Measurements from ENCODE around the gene PEMT.

PEMT gene

DNA sequence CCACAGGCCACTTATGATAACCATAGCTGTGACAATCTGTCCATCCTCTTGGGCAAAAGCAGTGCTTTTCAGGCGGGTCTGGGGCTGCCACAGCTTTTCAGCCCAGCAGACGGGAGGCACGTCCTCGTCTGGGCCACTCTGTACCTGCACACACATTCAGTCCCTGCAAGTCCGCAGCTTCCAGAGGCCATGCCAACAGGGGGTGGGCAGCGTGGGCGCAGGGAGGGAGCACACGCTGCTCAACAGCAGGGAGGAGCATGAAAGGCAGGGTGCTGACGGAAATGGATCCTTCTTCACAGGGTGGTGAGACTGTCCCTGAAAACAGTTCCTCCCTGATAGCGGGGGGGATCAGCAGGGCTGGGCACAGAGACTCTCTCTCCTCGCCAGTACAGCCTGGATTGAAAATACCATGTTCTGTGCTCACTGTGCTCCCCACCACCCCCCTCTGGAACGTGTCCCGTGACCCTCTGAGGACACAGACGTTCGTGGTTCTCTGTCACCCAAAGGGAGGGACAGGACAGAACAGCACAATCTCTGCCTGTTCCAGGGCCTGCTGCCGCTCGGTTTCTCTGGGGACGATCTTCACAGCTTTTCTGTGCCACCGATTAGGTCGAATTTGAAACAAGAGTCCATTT, 41.7 kb downstream of the PEMT start:
- DNase-seq = no peak

DNA sequence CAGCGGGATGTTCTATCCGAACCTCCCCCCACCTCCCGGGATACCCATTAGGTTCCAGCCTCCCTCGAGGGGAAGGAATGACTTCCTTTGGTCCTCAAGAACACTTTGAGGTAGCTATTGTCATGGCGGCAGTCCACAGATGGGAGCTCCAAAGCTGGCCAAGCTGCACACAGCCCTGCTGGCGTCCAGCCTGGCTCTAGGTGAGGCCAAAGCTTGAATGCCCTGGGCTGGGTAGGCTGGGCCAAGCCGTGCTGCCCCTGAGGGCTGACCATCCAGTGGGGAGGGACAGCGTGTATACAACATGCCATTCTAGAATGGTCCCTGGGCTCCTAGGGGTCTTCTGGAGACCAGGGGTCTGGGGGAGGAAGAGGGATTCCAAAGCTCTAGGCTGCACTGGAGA, 43.5 kb downstream of the PEMT start:
- DNase-seq = no peak

DNA sequence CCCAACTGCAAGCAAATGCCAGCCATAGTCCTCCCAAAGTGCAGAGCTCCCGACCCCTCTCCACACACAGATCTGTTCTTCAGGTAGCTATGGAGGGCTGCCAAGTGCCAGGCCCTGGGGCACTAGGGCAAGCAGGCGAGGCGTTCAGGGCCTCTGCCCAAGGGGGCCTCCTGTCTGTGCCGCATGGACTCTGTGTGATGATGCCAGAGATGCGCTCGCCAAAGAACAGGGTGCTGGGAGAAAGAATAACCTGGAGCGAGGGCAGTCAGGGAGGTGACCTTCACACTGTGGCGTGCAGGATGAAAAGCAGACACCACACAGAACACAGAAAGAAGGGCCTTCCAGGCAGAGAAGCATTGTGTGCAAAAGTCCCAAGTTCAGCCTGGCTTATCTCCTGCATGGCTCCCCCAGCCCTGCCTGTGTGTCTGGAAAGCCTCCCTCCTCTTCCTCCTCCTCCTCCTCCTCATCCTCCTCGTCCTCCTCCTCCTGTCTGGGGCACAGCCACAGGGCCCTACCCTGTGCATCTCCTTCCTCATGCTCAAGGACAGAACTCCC, 44.2 kb downstream of the PEMT start:
- no peak for DNase-seq

DNA sequence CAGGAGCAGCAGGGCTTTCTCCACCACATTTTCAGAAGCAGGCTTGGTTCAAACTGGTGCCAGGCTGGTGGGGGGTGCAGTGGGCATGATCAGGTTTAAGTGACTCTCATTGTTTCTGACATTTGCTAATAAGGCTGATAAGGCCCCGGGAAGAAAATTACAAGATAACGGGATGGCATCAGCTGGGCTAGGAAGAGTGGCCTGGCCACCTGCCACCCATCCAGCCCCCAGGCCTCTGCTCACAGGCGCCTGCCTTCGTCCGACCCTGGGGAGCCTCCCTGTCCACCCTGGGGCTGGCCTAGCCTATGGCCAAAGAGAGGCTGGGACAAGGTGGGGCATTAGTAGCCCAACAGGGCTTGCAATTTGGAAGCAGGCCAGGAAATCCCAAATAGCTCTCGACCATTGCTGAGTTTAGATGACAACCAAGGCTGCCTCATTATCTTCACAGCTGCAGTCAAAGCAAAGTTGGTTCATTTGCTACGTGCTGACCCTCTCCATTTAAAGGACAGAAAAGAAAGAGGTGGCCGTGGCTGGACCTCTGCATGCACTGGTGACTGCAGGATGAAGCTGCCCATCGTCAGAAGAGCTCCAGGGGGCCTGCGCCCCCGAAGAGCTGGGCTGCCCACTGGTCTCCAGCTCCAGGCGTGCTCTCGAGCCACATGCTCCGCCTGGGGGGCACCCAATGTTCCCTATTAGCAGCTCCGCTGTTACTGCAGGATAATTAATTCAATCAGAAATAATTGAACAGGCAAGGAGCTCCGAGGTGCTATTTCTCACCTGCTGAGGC, 44.9 kb downstream of the PEMT start:
- DNase-seq = no peak

DNA sequence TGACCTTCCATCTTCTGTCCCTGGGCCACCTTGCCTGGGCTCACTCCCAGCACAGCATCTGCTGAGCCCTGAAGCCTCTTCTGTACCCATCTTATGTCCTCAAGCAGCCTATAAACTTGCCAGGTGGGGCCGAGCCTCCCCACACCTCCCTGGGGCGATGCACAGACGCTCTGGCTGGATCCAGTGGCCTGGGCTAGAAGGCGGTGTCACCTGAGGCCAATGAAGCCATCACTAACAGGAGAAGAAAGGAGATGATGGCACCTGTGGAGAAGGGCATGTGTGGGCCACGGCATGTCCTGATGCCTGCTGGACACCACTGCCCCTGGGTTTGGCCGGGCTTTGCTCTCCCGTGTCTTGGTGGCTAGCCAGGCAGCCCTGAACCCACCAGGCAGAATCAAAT, 45.5 kb downstream of the PEMT start:
- no peak for DNase-seq

DNA sequence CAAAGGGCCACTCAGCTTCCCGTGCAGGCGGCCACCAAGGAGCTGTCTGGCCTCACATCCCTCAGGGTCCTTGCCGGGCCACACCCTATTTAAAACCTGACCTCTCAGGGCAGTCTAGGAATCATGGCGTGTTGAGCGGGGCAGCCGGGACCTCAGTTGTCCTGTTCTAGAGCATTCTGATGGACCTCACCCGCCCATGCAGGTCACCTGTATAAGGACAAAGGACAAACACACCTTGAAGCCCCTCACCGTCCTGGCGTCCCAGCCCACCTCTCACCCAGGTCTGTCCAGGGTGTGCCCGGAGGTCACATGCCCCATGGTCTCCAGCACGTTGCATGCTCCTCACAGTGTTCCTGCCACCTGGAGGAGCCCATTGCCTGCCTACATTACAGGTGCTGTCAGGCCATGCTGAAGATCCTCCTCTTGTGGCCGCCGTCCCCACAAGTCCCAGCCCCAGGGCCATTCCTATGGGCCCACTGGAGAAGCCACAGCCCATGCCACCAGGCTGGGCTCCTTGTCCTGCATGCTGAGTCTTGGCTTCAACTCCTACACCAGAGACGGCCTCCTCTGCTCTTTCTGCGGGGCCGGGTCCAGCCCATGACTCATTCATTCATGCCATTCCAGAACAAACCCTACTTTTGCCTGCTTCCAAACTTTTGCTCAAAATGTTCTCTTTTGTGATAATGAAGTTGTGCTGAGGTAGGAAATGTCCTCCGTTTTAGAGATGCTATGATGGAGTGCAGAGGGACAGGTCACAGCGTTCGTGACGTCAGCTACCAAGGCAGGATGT, 46.3 kb downstream of the PEMT start:
- no peak for DNase-seq

DNA sequence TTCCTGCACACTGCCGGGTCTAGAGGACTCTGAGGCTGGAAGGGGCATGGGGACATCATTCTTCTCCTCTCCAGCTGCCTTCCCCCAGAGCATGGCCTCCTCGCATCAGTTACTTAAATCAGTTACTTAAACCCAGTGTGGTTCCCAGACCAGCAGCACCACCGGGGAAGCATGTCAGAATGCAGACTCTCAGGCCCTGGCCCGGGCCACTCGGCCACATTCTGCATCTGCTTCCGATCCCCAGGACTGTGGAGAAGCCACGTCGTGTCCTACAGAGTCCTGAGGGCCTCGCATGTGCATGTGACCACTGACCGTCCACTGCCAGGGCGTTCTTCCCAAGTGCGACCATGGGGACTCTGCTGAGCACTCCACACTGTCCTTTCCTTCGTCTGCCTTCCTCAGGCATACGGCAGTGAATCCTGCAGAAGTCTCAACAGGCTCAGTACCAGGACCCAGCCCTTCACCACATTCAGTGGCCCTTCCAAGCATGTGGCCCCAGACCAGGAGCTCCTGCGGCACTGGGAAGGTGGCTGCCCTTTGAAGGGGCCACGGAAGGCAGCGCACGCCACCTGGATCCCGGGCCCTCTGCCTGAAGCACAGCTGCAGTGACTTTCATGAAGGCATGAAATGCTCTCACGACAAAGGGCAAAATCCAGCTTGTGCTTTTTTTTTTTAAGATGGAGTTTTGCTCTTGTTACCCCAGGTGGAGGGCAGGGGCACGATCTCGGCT, 48.4 kb downstream of the PEMT start:
- DNase-seq = no peak

DNA sequence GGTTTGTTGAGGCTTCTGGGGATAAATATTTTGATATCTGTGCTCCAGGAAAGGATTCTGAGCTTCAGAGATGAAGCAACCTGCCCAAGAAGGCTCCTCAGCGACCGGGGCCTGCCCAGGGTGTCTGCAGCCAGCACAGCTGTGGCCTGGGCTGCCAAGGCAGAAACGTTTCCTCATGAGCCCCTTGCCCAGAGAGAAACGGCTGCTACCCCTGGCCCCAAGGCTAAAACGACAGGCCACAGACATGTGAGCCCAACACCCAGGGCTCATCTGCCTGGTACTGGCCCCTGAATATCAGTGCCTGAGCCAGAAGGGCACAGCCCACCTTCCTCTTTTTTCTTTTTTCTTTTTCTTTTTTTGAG, 49.9 kb downstream of the PEMT start:
- no peak for DNase-seq

DNA sequence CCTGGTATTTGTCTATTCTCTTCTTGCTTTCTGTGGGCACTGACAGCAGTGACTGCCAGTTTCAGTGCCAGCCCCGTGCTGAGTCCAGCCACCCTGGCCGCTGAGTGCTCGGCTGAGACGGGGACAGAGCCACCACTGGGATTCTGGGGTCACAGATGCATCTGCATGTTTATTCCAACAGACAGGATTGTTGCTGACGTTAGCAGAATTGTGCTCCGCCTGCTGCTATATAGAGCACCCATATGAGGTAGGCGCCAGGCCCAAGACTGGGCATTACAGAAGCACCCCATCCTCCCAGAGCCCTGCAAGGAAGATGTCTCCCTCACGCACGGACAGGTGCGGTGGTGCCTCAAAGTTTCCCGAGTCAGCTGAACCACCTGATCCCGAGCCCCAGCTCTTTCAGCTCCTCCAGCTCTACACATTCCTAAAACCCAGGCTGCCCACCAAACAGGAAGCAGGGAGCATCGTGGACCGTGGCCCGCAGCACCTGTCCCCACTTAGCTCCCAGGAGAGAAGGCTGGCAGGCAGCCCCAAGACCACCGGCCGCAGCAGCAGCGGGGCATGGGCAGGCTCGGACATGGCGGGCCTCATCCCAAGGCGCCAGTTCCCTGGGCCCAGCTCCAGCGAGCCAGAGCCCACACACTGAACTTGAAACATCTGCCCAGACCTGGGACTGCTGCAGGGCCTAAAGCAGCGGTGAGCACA, 50.4 kb downstream of the PEMT start:
- DNase-seq = no peak

DNA sequence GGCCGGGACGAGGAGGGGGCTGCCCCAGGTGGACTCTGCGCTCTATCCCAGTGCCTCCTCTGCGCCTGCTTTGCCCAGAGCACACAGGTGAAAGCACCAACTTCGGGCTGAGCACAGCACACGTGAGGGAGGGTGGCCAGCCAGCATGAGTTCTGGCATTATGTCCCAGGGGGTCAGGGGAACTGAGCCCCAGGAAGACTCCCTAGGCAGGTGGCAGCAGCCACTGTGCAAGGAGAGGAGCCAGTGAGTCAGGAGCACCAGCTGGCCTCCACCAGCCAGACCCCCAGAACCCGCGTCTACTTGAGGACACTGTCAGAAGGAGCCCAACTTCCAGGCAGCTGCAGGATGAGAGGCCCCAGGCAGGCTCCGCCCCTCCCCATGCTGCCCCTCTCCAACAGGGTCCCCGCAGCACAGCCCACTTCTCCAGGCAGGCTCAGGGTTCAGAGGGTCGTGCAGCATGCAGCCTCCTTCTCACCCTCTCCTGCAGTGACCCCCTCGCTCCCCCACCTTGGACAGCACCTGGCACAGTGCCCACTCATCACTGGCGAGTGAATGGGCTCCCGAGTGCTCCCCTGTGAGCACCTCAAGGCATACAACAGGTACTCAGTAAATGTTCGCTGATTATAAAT, 51.1 kb downstream of the PEMT start:
- DNase-seq = no peak

DNA sequence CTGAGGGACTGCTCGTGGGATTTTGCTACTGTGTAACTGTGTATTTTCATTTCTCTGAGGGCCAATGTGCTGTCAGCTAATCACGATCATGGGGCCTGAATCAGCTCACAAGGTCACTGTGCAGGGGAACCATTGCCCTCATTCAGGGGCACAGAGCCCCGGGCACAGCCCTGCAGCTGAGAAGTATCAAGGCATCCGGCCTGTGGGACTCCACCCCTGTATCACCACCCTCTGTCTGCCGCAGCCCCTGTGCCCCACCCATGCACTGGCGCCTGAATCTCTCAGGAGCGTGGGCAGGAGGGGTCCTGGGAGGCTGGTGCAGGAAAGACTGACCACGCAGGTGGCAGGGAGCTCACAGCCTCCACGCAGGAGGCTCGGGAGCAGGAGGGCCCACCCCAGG, 51.9 kb downstream of the PEMT start:
- DNase-seq = no peak

DNA sequence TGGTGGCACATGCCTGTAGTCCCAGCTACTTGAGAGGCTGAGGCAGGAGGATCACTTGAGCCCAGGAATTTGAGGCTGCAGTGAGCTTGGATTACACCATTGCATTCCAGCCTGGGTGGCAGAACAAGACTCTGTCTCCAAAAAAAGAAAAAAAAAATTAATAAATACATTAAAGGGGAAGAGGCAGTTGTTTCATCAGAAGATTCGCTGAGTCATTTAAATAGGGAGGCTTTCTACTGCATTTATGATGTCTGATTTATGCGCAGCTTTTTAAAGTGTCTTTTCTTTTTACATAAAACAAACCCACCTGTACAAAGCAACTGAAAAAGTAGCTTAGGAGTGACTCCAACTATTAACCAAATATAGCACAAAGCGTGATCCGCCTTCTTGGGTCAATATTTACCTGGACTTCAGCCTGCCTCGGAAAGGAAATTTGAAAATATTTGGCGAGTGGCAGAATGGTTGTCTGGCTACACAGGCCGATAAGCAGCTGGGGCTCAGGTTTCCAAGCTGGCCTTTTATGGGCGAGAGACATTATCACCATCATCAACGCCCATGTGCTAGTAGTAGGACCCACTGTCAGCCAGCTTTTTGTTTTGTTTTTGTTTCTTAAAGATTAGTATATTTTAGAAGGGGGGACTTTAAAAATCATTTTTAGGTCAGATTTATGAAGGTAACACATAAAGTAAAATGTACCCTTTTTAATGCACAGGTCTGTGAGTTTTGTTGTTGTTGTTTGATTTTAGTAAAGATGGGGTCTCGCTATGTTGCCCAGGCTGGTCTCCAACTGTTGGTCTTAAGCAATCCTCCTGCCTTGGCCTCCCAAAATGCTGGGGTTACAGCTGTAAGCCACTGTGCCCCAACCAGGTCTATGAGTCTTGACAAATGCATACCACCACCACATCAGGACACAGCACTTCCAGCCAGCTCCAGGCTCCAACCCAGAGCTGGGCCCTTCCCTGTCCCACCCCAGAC, 52.8 kb downstream of the PEMT start:
- no peak for DNase-seq

DNA sequence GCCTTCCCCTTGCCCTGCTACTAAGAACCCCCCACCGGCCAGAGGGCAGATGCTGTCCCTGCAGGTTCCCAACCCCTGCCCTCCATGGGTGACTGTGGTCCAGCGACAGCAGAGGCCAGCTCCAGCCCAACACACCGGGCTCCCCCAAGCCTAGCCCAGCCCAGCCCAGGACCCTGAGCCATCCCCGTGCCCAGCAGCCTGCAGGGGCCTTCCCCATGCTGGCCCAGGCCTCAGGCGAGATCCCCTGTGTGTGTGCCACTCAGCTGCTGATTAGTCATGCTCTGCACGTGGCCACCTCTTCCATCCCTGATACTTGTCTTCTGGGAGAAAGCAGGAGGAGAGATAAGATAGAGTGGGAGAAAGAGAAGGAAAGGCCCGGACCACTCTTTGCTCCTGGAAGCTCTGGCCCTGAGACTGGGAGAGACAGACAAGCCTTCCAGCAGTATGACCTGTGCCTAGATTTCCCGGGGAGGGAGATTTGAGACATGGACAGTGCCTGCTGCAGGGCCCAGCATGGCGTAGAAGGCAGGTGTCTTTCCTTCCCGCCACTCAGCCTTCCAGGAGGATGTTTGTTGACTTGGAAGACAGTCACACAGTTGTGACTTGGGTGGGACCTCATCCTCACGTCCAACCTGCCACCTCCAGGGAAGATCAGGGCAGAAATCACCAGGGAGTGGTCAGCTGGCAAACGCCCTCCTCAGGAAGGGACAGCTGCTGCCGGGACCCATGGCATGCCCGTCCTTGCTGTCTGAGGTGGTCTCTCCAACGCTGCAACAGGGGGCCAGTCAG, 54.0 kb downstream of the PEMT start:
- no peak for DNase-seq

DNA sequence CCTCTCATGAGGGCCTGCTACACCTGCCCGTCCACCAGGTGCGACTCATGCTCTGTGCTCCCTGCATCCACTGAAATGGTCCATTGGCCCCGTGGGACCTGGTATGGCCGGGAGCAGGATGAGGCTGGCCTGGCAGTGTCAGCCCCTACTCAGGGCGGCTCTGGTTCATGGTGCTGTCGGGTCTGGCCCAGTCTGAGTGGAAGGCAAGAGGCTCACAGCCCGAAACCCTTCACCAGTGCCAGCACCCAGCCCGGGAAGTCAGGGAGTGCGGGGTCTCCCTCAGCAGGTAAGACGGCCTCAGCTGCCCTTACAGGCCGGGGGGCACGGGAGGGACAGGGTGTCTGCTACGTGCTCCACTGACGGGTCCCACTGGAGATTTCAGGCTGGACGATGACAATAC, 54.8 kb downstream of the PEMT start:
- no peak for DNase-seq

DNA sequence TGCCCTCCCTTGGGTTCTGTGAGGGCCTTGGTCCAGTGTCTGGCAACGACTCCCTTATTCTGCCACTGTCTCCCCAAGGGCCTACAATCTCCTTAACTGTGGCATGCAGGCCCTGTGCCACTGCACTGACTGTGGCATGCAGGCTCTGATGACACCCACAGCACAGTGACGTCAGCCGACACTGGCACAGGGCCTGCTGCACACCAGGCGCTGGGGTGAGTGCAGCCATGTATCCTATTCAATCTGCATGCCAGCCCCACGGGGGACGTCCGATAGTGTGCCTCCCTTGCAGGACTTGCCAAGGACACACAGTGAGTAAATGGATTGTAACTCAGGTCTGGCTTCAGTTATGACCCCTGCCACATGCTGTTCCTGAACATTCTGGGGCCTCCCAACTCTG, 55.6 kb downstream of the PEMT start:
- no peak for DNase-seq

DNA sequence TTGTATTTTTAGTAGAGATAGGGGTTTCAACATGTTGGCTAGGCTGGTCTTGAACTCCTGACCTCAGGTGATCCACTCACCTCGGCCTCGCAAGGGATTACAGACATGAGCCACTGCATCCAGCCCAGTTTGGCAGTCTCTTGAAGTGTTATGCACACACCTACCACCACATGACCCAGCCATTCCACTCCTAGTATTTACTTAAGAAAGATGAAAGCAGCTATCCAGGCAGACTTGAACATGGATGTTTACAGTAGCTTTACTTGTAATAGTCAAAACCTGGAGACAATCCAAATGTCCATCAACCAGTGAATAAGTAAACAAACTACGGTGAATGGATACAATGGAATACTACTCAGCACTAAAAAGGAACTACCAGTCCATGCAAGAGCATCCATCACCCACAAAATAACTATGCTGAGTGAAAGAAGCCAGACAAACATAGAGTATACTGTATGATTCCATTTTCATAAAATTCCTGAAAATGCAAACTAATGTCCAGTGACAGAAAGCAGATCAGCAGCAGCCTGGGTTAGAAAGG, 57.5 kb downstream of the PEMT start:
- DNase-seq = no peak

DNA sequence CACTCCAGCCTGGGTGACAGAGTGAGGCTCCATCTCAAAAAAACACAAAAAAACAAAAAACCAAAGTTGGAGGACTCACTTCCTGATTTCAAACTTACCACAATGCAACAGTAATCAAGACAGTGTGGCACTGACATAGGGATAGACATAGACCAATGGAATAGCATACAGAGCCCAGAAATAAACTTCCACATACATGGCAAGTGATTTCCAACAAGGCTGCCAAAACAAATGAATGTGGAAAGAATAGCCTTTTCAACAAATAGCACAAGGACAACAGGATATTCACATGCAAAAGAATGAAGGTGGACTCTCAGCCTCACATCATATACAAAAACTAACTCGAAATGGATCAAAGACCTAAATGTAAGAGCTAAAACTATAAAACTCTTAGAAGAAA, 58.5 kb downstream of the PEMT start:
- DNase-seq = no peak

DNA sequence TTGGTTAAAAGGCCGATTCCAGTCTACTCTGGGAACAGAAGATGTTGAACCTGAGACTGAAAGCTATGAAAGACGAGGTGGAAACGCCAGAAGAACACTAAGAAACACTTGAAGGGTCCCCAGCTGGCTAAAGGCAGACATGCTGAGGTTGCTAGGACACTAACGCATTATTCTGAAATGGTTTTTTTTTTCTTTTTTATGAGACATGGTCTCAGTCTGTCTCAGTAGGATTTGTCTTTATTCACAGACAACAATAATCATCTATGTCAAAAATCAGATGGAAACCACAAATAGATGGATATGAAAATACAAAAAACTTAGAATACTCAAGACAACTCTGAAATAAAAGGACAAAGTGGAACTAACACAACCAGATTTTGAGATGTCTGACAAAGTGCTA, 60.4 kb downstream of the PEMT start:
- no peak for DNase-seq
